Inferior parietal cortex (tissue), 1 donor: ENCODE results near the gene PHETA2.
"Not testable (repeated sequence)": the region's sequence is repeated elsewhere in the genome, so short reads cannot be mapped to it uniquely, and the experiment has no call there.

Experiments used
- DNase-seq: peaks from one replicate; pipeline ENCODE4 v3.0.0-alpha.2; 2016; ENCODE audit errors: extremely low spot score

PHETA2 gene

DNA sequence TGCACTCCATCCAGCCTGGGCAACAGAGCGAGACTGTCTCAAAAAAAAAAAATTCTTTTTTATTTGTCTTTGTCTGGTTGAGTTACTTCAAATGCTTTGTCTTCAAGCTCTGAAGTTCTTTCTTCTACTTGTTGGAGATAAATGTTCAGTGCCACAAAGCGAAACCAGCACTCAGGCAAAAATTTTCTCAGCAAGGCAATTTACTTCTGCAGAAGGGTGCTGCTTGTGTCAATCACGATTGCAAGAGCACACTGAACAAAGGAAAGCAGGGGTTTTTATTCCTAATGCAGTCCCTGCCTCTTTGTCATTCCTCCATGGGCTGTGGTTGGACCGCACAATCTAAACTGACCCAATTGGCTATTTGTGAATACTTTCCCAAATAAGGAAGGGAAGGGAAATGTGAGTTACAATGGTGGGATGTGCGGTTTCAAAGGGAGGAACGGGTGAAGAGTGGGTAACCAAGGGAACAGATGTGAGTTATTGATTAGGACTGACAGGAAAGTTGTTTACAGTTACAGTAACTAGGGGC lies 30.3 kb downstream of the PHETA2 start:
- not testable (repeated sequence) for DNase-seq

- no peak for DNase-seq
Measured at GRCh38 chr22:42108848-42109247, 34.8 kb downstream of the PHETA2 start.

- no peak for DNase-seq
Measured at GRCh38 chr22:42111798-42112197, 37.8 kb downstream of the PHETA2 start.

DNA sequence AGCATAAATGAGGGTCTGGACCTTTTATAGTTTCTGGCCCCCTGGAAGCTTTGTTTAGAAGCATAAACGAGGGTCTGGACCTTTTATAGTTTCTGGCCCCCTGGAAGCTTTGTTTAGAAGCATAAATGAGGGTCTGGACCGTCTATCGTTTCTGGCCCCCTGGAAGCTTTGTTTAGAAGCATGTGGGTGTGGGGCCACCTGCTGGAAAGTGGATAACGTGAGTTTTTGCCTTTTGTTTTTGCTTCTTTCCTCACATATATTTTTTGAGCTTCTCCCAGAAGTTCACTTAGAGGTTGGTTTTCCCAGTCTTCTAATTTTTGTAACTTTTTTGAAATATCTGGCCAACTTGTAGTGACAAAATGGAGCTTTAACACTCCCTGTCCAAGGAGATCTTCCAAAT lies 38.7 kb downstream of the PHETA2 start:
- not testable (repeated sequence) for DNase-seq

DNA sequence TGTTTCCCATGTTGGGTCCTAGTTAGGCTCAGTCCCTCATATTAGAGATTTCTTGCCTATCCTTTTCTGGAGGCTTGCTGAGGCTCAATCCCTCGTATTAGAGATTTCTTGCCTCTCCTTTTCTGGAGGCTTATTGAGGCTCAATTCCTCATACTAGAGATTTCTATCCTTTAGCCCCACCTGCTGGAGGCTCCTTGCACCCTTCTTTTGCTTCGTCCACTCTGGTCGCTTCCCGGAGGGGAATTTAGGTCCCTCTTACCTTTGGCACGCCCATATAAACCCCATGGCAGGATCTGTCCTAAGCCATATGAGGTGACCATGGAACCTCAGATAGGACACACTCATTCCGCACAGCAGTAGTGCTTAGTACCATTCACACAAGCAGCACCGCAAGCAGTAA lies 40.7 kb downstream of the PHETA2 start:
- peak; percentile 22 for DNase-seq

- DNase-seq: not testable (repeated sequence)
Measured at GRCh38 chr22:42115420-42115830, 41.4 kb downstream of the PHETA2 start.

DNA sequence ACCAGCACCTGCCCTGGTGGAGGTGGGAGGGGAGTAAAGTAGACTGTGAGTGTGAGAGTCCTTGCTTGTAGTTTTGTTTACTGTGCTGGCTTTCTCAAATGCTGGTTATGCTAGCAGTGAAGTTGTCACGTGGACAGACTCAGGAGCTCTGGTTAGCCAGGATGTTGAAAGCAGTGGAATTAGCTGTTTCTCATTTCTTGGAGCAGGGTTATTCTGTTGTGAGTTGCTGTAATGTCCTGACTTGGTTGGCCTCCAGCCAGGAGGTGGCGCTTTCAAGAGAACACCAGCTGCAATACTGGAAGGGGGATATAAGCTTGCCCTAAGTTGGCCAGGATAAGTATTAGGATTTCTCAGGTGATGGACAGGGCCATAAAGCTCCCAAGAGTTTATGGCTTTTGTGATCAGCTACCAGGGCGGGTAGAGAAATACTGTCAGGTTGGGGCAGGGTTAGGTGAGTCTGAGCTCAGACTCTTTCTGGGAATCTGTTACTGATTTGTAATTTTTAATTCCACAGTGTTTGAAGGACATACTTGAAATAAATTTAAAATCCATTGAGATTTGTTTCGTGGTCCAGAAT lies 42.9 kb downstream of the PHETA2 start:
- DNase-seq: no peak

DNA sequence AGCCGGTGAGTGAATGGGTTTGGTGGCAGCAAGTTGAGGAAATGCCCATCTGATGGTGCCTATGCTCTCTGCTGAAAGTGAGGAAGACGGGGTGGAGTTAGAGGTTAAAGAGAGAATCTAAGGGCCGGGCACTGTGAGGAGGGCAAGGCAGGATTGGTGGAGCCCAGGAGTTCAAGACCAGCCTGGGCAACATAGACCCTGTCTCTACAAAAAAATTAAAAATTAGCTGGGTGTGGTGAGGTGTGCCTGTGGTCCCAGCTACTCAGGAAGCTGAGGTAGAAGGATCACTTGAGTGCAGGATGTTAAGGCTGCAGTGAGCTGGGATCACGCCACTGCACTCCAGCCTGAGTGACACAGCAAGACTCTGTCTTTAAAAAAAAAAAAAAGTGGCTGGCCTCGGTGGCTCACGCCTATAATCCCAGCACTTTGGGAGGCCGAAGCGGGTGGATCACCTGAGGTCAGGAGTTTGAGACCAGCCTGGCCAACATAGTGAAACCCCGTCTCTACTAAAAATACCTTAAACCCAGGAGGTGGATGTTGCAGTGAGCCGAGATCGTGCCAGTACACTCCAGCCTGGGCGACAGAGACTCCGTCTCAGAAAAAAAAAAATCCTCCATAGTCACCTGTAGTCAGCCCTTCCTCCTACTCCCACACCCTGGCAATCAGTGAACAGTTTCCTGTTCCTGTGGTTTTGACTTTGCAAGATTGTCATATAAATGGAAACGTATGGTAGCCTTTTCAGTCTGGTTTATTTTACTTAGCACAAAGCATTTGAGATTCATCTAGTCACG lies 46.4 kb downstream of the PHETA2 start:
- not testable (repeated sequence) for DNase-seq

DNA sequence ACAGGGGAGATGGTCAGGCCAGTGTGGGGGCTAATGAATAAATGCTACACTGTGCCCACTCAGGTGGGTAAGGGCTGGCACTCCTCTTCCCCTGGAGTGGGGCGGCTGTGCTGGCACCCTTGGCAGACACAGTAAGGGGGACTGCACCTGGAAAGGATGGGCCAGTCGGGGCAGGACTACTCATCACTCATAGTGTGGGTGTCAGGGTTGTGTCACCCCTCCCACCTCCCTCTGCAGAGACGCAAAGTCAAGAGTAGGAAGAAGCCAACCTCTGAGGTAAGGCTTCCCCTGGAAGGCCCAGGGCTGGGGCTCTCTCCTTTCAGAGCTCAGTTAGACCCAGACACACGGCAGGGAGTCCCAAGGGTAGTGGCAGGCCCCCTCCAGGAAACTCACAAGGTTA lies 49.5 kb downstream of the PHETA2 start:
- DNase-seq: not testable (repeated sequence)

DNA sequence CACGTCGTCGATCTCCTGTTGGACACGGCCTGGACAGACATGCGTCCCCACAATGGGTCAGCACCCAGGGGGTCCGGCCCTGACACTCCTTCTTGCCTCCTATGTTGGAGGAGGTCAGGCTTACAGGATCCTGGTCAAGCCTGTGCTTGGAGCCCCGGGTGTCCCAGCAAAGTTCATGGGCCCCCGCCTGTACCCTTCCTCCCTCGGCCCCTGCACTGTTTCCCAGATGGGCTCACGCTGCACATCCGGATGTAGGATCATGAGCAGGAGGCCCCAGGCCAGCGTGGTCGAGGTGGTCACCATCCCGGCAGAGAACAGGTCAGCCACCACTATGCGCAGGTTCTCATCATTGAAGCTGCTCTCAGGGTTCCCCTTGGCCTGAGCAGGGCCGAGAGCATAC lies 53.6 kb downstream of the PHETA2 start:
- DNase-seq: no peak

DNA sequence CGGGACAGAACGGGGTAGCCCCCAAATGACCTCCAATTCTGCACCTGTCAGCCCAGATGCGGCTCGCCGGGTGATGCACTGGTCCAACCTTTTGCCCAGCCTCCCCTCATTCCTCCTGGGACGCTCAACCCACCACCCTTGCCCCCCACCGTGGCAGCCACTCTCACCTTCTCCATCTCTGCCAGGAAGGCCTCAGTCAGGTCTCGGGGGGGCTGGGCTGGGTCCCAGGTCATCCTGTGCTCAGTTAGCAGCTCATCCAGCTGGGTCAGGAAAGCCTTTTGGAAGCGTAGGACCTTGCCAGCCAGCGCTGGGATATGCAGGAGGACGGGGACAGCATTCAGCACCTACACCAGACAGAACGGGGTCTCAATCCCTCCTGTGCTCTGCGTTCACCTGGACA lies 54.0 kb downstream of the PHETA2 start:
- not testable (repeated sequence) for DNase-seq
